HCT116 (cell line): Measurements from ENCODE around the gene CRYGN. TPM values are rescaled to one million over a fixed set of nuclear protein-coding genes. Genes with fewer than 3 reads are reported as not detected.

ENCODE experiments used
- ATAC-seq: fragments of 200-7000 bp; cut with Tn5 transposase; 2 replicates; pipeline ENCODE4 v1.9.1; 2020; ENCODE audit warnings: mild to moderate bottlenecking, moderate library complexity
- BruUV-seq: library from RNA; stranded (reverse); fragments of 400-500 nt; replicated peaks from 2 replicates; lab custom pipeline; 2021; lab: Mats Ljungman, UMichigan
- CTCF ChIA-PET: fragments of 300-600 bp; sonication (Branson Sonifier 250); formaldehyde crosslinking; loops from one replicate; lab custom pipeline; 2021; ENCODE audit warnings: antibody characterized with exemption; lab: Charles Lee
- POLR2A ChIA-PET: fragments of 300-600, 350-600 bp; sonication (Branson Sonifier 250); formaldehyde crosslinking; loops from one replicate; lab custom pipeline; 2021; ENCODE audit warnings: antibody characterized with exemption; lab: Charles Lee
- RAD21 ChIA-PET, 2 experiments: fragments of 300-600 bp; sonication (Branson Sonifier 250); formaldehyde crosslinking; loops; one replicate each; lab custom pipeline; 2023; ENCODE audit warnings: low total read pairs in 2 of 2; ENCODE audit not compliant: uncharacterized antibody in 2 of 2, unreplicated experiment in 2 of 2, low non-redundant PET in 1 of 2; lab: Charles Lee
- DNase-seq: peaks from one replicate; pipeline ENCODE4 v3.0.0-alpha.2; 2010; ENCODE audit warnings: low read depth, low spot score
- H2AFZ ChIP-seq: fragments of 200-600 bp; shearing (Covaris generic), sonication (generic); 2 replicates; pipeline ENCODE4 v1.6.1; 2017; ENCODE audit warnings: low read depth, mixed run types, mixed read lengths, antibody characterized with exemption, low read length; ENCODE audit not compliant: poor library complexity, severe bottlenecking
- H3K27ac ChIP-seq: 2 replicates; pipeline ENCODE4 v1.5.1; 2012; ENCODE audit warnings: low read depth, low read length
- H3K27me3 ChIP-seq: fragments of 200-600 bp; sonication (generic); 2 replicates; pipeline ENCODE4 v1.6.1; 2016; ENCODE audit warnings: mixed run types, low read length, mixed read lengths; ENCODE audit not compliant: insufficient read depth
- H3K36me3 ChIP-seq, 2 experiments: fragments of 200-500 bp in 1 of 2; fragments of 200-600 bp in 1 of 2; sonication (Bioruptor generic) in 1 of 2; sonication (generic) in 1 of 2; 2 replicates each; pipeline versions ENCODE4 v1.5.1 to v1.6.1; 2014 to 2016; ENCODE audit warnings: low read length in 2 of 2, inconsistent platforms in 1 of 2, mixed read lengths in 1 of 2, mixed run types in 1 of 2; ENCODE audit not compliant: insufficient read depth in 2 of 2, control insufficient read depth in 1 of 2
- H3K4me1 ChIP-seq, 2 experiments: fragments of 200-600 bp in 1 of 2; sonication (generic) in 1 of 2; 2 replicates each; pipeline versions ENCODE4 v1.5.1 to v1.6.1; 2012 to 2017; ENCODE audit warnings: low read length in 2 of 2, inconsistent platforms in 1 of 2, mild to moderate bottlenecking in 1 of 2, mixed read lengths in 1 of 2, mixed run types in 1 of 2, moderate library complexity in 1 of 2; ENCODE audit not compliant: insufficient read depth in 2 of 2, control insufficient read depth in 1 of 2
- H3K4me2 ChIP-seq: fragments of 200-600 bp; sonication (generic); 2 replicates; pipeline ENCODE4 v1.6.1; 2017; ENCODE audit warnings: mixed run types, low read length, mixed read lengths
- H3K4me3 ChIP-seq, 2 experiments: fragments of 200-600 bp in 1 of 2; sonication (generic) in 1 of 2; replicated peaks in 1 of 2; 2 replicates each; pipeline ENCODE4 v1.5.1; 2011 to 2016; ENCODE audit warnings: low read length in 2 of 2, control low read depth in 1 of 2, low read depth in 1 of 2, mild to moderate bottlenecking in 1 of 2, mixed read lengths in 1 of 2, mixed run types in 1 of 2
- H3K79me2 ChIP-seq: fragments of 200-600 bp; sonication (generic); 2 replicates; pipeline ENCODE4 v1.6.1; 2017; ENCODE audit warnings: mild to moderate bottlenecking, mixed run types, low read length, moderate library complexity, mixed read lengths; ENCODE audit not compliant: insufficient read depth
- H3K9ac ChIP-seq: fragments of 200-600 bp; sonication (generic); 2 replicates; pipeline ENCODE4 v1.6.1; 2016; ENCODE audit warnings: low read length, mixed read lengths
- H3K9me2 ChIP-seq: fragments of 200-600 bp; sonication (generic), shearing (Covaris generic); 2 replicates; pipeline ENCODE4 v1.6.1; 2017; ENCODE audit warnings: mixed run types, mild to moderate bottlenecking, moderate library complexity; ENCODE audit not compliant: insufficient read depth
- H3K9me3 ChIP-seq, 2 experiments: fragments of 200-500 bp in 1 of 2; fragments of 200-600 bp in 1 of 2; sonication (Bioruptor generic) in 1 of 2; sonication (generic) in 1 of 2; 2 replicates each; pipeline ENCODE4 v1.6.1; 2014 to 2017; ENCODE audit warnings: low read length in 2 of 2, mixed read lengths in 2 of 2, inconsistent platforms in 1 of 2, low read depth in 1 of 2, mild to moderate bottlenecking in 1 of 2, mixed run types in 1 of 2, moderate library complexity in 1 of 2; ENCODE audit not compliant: control insufficient read depth in 1 of 2, insufficient read depth in 1 of 2
- H4K20me1 ChIP-seq: fragments of 200-600 bp; sonication (generic), shearing (Covaris generic); 2 replicates; pipeline ENCODE4 v1.6.1; 2017; ENCODE audit warnings: mixed run types, mild to moderate bottlenecking, moderate library complexity; ENCODE audit not compliant: insufficient read depth
- CBX3 ChIP-seq: IDR thresholded peaks from 2 replicates; pipeline ENCODE4 v1.6.1; 2012; ENCODE audit warnings: low read depth
- ELF1 ChIP-seq: IDR thresholded peaks from 2 replicates; pipeline ENCODE4 v1.6.1; 2012; ENCODE audit warnings: low read depth, borderline replicate concordance
- EZH2 ChIP-seq: fragments of 200-600 bp; sonication (generic); IDR thresholded peaks from 2 replicates; pipeline ENCODE4 v1.6.1; 2017; ENCODE audit warnings: antibody characterized with exemption, mixed run types
- EZH2phosphoT487 ChIP-seq: fragments of 200-600 bp; IDR thresholded peaks from 2 replicates; pipeline ENCODE4 v1.6.1; 2018; ENCODE audit warnings: antibody characterized with exemption, borderline replicate concordance
- JUND ChIP-seq: IDR thresholded peaks from 2 replicates; pipeline ENCODE4 v1.6.1; 2012
- POLR2A ChIP-seq: IDR thresholded peaks from 2 replicates; pipeline ENCODE4 v1.7.0; 2011; ENCODE audit warnings: borderline replicate concordance; ENCODE audit not compliant: insufficient read depth, insufficient read length; ENCODE audit errors: extremely low read depth
- POLR2AphosphoS5 ChIP-seq: IDR thresholded peaks from 2 replicates; pipeline ENCODE4 v1.6.1; 2011; ENCODE audit warnings: mild to moderate bottlenecking, low read depth, low read length, moderate library complexity
- RAD21 ChIP-seq: IDR thresholded peaks from 2 replicates; pipeline ENCODE4 v1.6.1; 2012; ENCODE audit warnings: low read depth, mild to moderate bottlenecking
- SIN3A ChIP-seq: IDR thresholded peaks from 2 replicates; pipeline ENCODE4 v1.6.1; 2012; ENCODE audit warnings: low read depth
- SRF ChIP-seq: IDR thresholded peaks from 2 replicates; pipeline ENCODE4 v1.6.1; 2012; ENCODE audit warnings: low read depth
- TCF7L2 ChIP-seq: IDR thresholded peaks from 2 replicates; pipeline ENCODE4 v1.7.0; 2011; ENCODE audit warnings: borderline replicate concordance, inconsistent platforms; ENCODE audit not compliant: insufficient read depth, insufficient read length; ENCODE audit errors: extremely low read depth
- YY1 ChIP-seq: IDR thresholded peaks from 2 replicates; pipeline ENCODE4 v1.6.1; 2011; ENCODE audit warnings: low read length, low read depth, moderate library complexity, mild to moderate bottlenecking; ENCODE audit not compliant: insufficient replicate concordance; ENCODE audit errors: extremely low read depth
- ZFX ChIP-seq: fragments of 450-650 bp; IDR thresholded peaks from 2 replicates; pipeline ENCODE4 v1.6.1; 2017
- ZNF274 ChIP-seq: fragments of 200-500 bp; sonication (Bioruptor generic); IDR thresholded peaks from 2 replicates; pipeline ENCODE4 v1.6.1; 2014; ENCODE audit warnings: mild to moderate bottlenecking, low read depth, low read length, inconsistent platforms
- intact Hi-C: fragments of 100-400 bp; cut with micrococcal nuclease; formaldehyde crosslinking; loops from 2 replicates; pipeline ENCODE4 v1.10.0; 2022
- total RNA-seq: library from RNA; stranded (reverse); gene quantifications from one replicate; pipeline ENCODE4 v1.2.1, GENCODE V29; 2021; ENCODE audit not compliant: unreplicated experiment
- TF ChIP-seq, protein P1 (sequence below), 3 experiments: fragments of 200-600 bp in 1 of 3; sonication (generic) in 1 of 3; IDR thresholded peaks in 2 of 3; conservative IDR thresholded peaks in 1 of 3; 2 replicates each; pipeline ENCODE4 v1.5.1; 2012 to 2017; ENCODE audit warnings: low read depth in 2 of 3, low read length in 2 of 3, antibody characterized with exemption in 1 of 3, borderline replicate concordance in 1 of 3, control low read depth in 1 of 3, mild to moderate bottlenecking in 1 of 3, mixed read lengths in 1 of 3, mixed run types in 1 of 3, moderate library complexity in 1 of 3; ENCODE audit not compliant: insufficient read depth in 1 of 3
- TF ChIP-seq, protein P2 (sequence below): IDR thresholded peaks from 2 replicates; pipeline ENCODE4 v1.6.1; 2012

The CRYGN gene
- total RNA-seq, 1 experiment from 2014 or later: not detected

DNA sequence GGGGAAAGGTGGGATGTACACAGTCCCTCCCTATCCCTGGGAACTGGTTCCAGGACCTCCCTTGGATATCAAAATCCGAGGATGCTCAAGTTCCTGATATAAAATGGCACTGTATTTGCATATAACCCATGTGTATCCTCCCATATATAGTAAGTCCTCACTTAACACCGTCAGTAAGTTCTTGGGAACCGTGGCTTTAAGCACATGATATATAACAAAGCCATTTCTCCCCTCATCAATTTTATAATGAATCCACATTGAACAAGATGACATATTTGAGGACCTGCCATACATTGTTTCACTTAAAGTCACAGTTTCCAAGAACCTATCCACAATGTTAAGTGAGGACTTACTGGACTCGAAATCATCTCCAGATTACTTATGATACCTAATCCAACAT, 5.4 kb downstream of the CRYGN start:
- no peaks in the 10 kb centered on the region for H3K36me3 ChIP-seq
- CTCF ChIA-PET: no interaction called here
- H3K9ac ChIP-seq: no peak overlapping the region
- RAD21 ChIA-PET: no interaction called here
- H2AFZ ChIP-seq: no peak overlapping the region
- no peak overlapping the region for H3K4me3 ChIP-seq
- ATAC-seq: no peak
- H3K27ac ChIP-seq: no peak overlapping the region
- no peaks in the 10 kb centered on the region for H3K27me3 ChIP-seq
- no peaks in the 10 kb centered on the region for H3K9me2 ChIP-seq
- H3K9me3 ChIP-seq: no peaks in the 10 kb centered on the region
- H3K79me2 ChIP-seq: no peaks in the 10 kb centered on the region
- DNase-seq: no peak
- H3K4me2 ChIP-seq: no peak overlapping the region
- no peak for TF ChIP-seq SRF
- TF ChIP-seq JUND: no peak
- TF ChIP-seq, protein P1, sequence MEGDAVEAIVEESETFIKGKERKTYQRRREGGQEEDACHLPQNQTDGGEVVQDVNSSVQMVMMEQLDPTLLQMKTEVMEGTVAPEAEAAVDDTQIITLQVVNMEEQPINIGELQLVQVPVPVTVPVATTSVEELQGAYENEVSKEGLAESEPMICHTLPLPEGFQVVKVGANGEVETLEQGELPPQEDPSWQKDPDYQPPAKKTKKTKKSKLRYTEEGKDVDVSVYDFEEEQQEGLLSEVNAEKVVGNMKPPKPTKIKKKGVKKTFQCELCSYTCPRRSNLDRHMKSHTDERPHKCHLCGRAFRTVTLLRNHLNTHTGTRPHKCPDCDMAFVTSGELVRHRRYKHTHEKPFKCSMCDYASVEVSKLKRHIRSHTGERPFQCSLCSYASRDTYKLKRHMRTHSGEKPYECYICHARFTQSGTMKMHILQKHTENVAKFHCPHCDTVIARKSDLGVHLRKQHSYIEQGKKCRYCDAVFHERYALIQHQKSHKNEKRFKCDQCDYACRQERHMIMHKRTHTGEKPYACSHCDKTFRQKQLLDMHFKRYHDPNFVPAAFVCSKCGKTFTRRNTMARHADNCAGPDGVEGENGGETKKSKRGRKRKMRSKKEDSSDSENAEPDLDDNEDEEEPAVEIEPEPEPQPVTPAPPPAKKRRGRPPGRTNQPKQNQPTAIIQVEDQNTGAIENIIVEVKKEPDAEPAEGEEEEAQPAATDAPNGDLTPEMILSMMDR (IDR thresholded peaks at IDR 0.05 in 2 of 3, conservative IDR thresholded peaks at IDR 0.05 in 1 of 3; ENCODE audit: borderline replicate concordance in 1 of 3, insufficient read depth in 1 of 3, low read depth in 2 of 3, low read length in 2 of 3): no peak
- POLR2A ChIA-PET: no interaction called here
- no peaks in the 10 kb centered on the region for H4K20me1 ChIP-seq
- intact Hi-C loops: no loop called here
- H3K4me1 ChIP-seq: peaks cover 7 to 17% of the 10 kb centered on the region in 2 experiments
- BruUV-seq: no TSS peak

DNA sequence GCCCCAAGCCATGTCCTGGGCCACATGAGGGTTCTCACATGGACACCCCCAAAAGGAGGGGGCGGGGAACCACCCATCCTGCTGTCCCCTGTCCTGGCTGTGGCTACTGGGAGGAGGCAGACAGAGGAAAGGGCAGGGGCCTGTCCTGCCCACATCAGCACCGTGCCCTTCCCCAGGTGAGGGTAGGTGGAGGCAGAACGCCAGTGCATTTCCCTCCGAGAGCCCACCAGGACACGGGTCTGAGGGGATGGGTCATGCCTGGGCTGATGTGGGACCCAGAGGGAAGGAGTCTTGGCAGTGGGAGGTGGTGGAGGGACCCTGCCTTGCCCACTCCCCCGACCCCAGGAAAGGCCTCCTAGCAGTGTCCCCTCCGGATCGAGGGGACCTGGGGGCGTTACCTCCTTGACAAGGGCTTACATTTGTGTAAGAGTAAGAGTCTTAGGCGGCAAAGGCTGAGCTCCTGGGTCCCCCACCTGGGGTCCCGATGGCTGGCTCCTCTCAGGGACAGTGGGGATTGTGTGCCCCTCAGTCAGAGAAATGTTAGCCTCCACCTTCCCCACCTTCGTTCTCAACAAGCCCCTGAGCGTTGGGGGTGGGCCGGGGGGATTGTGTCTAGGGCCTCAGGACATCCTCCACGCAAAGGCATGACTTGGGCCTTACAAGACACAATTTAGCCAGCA, 6.1 kb downstream of the CRYGN start:
- no peaks in the 10 kb centered on the region for H3K79me2 ChIP-seq
- H3K9me2 ChIP-seq: no peaks in the 10 kb centered on the region
- BruUV-seq: no TSS peak
- ChIA-PET POLR2A (no interaction called here), RAD21 (no interaction called here), CTCF (no interaction called here)
- no peaks in the 10 kb centered on the region for H4K20me1 ChIP-seq
- H3K4me1 ChIP-seq: peaks cover 14 to 24% of the 10 kb centered on the region in 2 experiments
- no peak for DNase-seq
- intact Hi-C loops: no loop called here
- no peaks in the 10 kb centered on the region for H3K9me3 ChIP-seq
- no peak overlapping the region for H3K4me3 ChIP-seq
- H3K4me2 ChIP-seq: no peak overlapping the region
- no peak overlapping the region for H3K9ac ChIP-seq
- no peaks in the 10 kb centered on the region for H3K36me3 ChIP-seq
- H2AFZ ChIP-seq: no peak overlapping the region
- no peak for ATAC-seq
- H3K27me3 ChIP-seq: no peaks in the 10 kb centered on the region
- no peak overlapping the region for H3K27ac ChIP-seq
- TF ChIP-seq TCF7L2 (no peak), EZH2 (no peak), POLR2A (no peak), POLR2AphosphoS5 (no peak), JUND (no peak), EZH2phosphoT487 (no peak), ELF1 (no peak), ZNF274 (no peak), CBX3 (no peak), YY1 (no peak), SRF (no peak), SIN3A (no peak), ZFX (no peak), RAD21 (no peak)
- TF ChIP-seq, protein P2, sequence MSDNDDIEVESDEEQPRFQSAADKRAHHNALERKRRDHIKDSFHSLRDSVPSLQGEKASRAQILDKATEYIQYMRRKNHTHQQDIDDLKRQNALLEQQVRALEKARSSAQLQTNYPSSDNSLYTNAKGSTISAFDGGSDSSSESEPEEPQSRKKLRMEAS: no peak
- TF ChIP-seq, protein P1 (IDR thresholded peaks at IDR 0.05 in 2 of 3, conservative IDR thresholded peaks at IDR 0.05 in 1 of 3; ENCODE audit: borderline replicate concordance in 1 of 3, insufficient read depth in 1 of 3, low read depth in 2 of 3, low read length in 2 of 3): no peak
